GM21515 (cell line): ENCODE measurements around the gene TECTA.
"Not testable (repeated sequence)": the region's sequence is repeated elsewhere in the genome, so short reads cannot be mapped to it uniquely, and the experiment has no call there.

Experiments
- ATAC-seq: cut with Tn5 transposase; IDR thresholded peaks from one replicate; pipeline ENCODE4 v1.9.1; 2021; ENCODE audit not compliant: unreplicated experiment

The TECTA gene

DNA sequence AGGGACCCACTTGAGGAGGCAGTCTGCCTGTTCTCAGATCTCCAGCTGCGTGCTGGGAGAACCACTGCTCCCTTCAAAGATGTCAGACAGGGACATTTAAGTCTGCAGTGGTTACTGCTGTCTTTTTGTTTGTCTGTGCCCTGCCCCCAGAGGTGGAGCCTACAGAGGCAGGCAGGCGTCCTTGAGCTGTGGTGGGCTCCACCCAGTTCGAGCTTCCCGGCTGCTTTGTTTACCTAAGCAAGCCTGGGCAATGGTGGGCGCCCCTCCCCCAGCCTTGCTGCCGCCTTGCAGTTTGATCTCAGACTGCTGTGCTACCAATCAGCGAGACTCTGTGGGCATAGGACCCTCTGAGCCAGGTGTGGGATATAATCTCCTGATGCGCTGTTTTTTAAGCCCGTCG is 76.6 kb downstream of the TECTA start:
- not testable (repeated sequence) for ATAC-seq

DNA sequence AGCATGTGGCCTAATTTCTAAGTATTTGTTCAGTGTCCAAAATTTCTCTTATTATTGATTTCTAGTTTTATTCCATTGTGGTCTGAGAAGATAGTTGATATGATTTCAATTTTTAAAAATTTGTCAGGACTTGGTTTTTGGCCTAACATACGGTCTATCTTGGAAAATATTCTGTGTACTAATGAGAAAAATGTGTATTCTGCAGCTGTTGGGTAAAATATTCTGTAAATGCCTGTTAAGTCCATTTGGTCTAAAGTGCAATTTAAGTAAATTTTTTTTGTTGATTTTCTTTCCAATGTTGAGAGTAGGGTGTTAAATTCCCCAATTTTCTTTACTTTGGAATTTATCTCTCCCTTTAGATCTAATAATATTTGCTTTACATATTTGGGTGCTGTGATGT is 78.3 kb downstream of the TECTA start:
- ATAC-seq, result no peak

DNA sequence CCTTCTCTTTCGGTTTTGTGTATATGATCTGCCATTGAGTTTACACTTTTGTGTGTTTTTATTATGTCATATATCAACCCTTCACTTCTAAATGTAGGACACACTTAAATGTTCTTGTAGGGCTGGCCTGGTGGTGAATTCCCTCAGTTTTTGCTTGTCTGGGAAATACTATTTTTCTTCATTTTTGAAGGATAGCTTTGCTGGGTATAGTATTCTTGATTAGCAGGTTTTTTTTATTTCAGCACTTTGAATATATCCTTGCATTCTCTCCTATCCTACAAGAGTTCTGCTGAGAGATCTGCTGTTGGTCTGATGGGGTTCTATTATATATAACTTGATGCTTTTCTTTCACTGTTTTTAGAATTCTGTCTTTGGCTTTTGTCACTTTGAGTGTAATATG is 79.1 kb downstream of the TECTA start:
- no peak for ATAC-seq

DNA sequence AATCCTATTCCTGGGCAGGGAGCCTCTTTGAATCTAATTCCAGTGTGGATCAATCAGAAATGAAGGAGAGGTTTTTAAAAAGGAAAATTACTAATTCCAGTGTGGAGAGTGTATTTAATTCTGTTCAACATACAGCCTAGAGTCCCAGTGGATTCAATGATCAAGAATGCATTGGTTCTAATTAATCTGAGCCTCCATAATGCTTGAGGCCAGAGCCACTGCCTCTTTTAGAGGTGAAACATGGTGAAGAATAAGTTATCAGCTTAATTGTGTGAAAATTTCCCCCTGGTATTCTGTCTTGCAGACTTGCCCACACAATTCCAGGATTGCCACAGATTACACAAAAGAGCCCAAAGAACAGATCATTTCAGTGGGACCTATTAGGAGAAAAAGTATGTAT is 87.7 kb downstream of the TECTA start:
- ATAC-seq, result no peak

DNA sequence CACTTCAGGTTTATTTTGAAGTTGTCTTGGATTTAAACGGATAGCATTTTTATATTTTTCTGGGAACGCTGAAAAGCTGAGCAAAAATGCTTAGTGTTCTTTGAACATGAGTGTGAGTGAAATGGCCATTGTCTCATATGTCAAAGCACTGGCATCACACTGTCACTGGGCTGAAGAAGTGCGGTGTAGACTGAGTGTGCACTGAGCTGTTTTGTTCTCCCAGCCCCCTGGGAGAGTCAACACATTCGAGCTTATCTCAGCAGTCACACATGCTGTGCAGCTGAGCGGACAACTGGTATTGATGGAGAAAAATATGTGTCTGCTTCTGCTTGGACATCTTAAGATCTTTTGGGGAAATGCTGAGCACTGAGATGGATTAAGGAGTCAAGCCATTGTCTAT is 90.8 kb downstream of the TECTA start:
- ATAC-seq, result no peak

DNA sequence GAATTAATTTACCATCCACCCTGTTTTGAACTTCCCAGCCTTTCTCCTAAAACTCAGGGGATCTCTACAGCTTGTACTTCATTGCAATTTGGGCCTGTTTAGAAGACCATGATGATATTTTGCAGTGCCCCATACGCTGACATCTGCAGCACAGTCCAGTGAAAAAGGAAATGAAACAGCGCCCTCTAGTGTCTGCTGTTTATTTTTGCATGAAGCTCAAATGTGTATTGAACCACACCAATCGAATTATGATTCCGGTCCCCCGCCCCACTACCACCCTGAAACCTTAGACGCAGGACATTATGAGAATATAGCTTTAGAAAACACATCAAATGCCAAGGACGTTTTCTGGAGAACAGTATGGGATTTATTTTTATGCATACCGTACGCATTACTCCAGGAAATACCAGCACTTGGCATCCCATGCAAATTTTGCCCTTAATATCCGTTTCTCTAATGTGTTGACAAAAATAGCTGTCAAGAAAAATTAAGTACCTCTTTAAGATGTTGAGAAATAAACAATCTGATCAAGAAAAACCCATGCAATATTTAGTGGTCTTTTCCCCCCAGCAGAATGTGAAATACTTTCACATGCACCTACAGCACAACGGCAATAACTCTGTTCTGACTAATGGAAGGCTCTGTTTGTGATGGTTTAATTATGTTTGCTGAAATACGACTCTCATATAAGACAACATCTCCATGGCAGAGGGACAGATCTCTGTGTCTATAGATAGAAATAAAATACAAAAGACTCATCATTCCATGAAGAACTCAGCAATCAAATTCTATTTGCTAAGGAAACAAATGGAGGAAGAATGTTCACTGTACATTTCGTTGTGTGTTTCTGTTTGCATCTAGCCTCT is 93.9 kb downstream of the TECTA start:
- no peak for ATAC-seq

DNA sequence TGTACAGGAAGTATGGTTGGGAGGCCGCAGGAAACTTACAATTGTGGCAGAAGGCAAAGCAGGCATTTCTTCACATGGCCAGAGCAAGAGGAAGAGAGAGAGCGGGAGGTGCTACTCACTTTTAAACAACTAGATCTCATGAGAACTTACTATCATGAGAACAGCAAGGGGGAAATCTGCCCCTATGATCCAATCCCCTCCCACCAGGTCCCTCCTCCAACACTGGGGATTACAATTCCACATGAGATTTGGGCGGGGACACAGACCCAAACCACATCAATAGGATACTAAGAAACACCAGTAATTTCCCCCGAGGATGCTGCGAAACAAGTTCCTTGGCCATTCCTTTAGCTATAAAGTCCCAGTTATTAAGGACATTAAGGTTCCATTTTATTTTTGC is 97.4 kb downstream of the TECTA start:
- ATAC-seq, result no peak

DNA sequence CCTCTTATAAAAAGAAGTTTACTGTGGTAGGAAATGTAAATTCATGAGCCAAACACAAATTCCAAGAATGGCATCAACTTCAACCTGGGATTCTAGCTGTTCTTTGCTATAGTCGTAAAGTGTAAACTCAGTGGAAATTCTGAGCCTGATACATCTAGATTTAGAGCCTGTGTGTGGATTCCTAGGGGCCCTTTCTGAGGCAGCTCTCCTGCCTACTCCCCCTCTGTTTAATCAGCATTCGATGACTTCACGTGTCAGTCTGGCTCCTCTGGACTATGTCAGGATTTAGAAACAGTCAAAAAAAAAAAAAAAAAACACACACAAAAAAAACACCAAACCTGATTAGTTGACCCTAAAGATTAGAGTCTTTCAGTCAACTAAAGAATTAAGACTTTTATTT is 98.5 kb downstream of the TECTA start:
- no peak for ATAC-seq

DNA sequence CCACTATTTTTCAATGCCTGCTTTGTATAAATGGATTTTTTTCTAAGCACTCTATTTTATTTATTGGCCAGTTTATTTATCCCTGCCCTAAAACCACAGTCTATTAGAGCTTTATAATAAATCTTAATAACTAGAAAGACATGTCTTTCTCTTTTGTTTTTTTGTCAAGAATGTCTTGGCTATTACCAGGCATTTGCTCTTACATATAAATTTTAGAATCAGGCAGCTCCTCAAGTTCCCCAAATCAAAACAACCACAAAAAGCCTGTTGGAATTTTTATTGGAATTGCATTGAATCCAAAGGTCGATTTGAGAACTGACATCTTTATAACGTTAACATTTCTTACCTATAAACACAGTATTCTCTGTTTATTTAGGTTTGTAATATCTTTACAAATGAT is 105.8 kb downstream of the TECTA start:
- ATAC-seq, result no peak

DNA sequence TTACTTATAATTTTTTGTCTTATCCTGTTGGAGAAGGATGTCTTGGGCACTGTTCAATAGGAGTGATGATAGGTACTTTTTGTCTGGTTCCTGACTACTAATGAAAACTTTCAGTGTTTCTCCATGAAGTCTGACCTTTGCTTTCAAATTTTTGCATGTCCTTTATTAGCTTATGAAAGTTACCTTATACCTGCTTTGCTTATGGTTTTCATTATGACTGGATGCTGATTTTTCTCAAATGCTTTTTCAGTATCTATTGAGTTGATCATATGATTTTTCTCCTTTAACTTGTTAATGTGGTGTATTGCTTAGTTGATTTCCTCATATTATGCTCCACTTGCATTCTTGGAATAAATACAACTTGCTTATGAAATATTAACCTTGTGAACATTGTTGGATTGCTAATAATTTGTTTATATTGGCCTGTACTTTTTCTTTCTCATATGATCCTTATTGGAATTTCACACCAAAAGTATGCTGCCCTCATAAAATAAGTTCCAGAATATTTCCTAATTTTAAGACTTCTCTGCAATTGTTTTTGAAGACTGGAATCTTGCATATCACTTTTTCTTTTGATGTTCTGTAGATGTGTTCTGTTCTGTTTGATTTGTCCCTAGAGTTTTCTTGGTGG is 106.6 kb downstream of the TECTA start:
- ATAC-seq, result no peak

DNA sequence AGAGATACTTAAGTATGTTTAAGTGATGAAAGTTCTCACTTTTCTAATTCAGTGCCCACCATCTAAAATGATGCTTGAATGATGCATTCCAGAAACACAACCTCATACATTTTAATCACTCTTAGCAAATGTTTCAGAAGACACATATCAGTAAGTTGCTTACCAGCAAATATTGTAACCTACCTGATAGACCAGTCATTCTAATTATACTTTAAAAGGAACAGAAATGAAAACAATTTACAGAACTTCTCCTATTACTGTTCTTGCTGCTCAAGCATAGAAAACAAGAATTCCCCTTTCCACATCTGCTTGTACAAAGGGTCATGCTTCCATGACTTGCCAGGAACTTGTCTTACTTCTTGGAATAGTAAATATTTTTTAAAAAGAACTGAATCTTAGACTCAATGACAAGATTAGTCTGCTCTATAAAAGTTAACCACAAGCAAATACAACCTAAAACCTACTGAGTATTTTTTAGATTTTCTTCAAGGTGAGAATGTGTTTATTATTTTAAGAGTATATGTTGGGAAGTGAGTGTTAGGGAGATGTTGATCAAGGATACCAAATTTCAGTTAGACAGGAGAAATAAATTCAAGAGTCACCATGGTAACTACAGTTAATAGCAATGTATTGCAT is 109.5 kb downstream of the TECTA start:
- ATAC-seq, result no peak

DNA sequence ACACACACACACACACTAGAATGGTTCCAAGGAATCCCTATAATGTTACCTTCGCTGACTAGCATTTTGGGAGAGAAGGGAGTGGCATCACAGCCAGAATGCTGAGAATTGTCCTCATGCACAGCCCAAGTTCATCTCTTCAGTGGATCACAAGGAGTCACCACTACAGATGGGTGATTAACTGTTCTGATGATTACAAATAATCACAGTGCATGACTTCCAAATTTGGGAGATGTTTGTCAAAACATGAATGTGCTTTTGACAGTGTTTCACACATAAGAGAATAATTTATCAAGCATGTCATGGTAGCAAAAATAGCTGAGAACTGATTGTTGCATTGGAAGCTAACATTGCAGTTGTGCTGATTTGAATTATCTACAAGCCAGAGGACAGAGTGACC is 110.6 kb downstream of the TECTA start:
- ATAC-seq, result no peak

DNA sequence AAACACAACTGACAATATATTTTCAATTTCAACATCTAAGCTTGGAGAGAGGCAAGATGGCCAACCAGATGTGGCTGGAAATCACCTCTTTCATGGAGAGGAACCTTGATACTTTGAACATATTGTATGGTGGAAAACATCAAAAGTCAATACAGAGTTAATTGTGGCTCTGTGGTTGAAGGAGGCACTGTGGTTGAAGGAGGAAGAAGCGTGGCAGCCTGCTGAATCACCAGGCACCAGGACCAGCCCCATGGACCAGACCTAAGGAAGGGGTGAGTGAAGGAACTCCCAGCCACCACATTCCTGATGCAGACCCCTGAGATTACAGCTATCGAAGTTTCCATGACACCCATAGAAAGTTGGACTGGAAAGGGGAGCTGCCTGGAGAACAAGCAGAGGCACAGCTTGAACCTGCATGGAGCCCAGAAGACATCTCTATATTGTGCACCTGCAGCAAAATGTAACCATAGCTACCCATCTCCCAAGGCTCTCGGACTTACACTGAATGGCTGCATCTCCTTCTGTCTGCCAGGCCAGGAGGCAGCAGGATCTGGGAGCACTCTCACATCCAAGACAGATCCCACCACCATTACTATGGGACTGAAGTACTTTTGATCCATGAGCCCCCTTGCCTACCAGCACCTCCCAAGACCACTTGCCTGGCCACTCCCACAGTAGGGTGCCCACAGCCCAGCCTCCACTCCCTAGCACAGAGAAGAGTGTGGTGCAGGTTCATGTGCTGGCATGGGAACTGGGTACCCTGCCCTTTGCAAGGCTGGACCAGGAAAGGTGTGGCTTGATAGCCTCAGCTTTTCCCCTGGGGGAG is 111.7 kb downstream of the TECTA start:
- ATAC-seq, result no peak

DNA sequence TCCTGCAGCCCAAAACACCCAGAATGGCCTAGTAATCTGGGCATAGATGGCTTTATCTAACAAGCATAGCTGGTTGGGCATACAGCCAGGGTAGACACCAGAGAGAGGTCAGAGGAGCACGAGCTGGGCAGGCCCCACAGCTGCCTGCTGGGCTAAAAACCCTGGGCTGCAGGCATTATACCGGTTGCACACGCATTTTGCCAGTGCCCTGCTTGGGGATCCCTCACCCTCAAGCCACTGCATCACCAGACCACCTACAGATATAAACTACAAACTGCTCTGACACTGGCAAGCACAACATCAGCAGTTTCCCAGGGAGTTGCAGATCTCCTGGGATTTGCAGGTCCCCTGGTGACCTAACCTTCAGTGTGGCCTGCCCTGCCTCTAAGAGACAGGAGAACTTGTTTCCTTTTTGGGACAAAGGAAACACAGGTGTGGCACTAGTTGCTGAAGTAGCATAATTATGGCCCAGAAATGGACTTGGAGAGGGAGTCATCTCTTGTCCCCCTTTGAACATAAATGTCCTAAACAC is 112.4 kb downstream of the TECTA start:
- no peak for ATAC-seq

DNA sequence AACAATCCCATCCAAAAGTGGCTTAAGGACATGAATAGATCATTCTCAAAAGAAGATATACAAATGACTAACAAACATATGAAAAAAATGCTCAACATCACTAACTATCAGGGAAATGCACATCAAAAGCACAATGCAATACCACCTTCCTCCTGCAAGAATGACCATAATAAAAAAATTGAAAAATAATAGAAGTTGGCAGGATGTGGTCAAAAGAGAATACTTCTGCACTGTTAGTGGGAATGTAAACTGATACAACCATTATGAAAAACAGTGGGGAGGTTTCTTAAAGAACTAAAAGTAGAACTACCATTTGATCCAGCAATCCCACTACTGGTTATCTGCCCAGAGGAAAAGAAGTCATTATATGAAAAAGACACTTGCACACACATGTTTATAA is 113.8 kb downstream of the TECTA start:
- ATAC-seq, result no peak

DNA sequence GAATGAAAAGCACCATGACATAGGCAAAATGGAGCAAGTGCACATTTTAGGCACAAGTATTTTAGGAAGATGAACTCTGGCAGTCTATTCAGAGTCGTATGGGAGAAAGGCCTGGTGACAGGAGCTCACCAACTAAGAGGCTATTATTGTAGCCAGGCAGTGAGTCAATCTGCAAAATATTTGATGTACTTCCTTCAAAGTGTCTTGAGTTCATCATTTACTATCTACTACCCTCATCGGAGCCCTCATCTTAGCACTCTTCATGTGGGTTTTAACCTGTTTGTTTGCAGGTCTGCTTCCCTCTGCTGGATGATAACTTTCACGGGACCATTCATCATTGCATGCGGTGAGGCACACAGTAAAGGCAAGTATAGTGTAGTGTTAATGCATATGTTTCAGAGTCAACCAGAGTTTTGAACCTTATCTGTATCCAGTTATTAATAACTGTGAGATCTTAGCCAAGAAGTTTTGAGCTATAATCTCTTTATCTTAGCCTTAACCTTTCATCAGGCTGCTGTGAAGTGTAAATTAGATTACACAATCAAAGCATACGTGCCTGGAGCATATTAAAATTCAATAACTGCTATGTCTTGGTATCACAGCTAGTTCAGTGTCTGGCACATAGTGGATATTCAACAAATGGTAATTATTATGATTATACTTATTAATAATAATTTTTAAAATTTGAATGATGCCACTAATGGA is 120.6 kb downstream of the TECTA start:
- no peak for ATAC-seq

DNA sequence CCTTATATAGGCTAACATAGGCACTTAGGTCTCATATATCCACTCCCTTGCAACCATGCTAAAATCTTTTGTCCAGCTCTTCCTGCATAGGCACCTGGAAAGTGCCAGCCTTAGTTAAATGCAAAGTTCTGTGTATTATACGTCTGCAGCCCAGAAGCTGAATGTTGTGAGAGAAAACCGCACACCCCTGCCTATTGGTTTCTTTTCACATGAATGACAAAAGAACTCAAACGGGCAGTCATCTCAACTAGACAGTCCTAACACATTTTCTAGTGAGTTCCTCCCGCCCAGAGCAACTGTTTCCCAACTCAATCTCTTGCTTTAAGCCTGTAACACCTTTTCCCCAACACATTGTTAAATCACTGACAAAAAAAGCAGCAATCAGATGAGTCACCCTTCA is 122.1 kb downstream of the TECTA start:
- ATAC-seq, result no peak

DNA sequence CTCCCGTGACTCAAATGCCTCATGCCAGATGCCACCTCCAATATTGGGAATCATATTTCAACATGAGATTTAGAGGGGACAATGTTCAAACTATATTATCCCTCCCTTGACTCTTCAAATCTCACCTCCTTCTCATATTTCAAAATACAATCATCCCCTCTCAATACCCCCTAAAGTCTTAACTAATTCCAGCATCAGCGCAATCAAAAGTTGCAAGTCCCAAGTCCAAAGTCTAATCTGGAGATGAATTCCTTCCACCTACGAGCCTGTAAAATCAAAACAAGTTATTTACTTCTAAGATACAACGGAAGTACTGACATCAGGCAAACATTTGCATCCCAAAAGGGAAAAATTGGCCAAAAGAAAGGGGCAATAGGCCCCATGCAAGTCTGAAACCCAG is 124.3 kb downstream of the TECTA start:
- ATAC-seq, result no peak

DNA sequence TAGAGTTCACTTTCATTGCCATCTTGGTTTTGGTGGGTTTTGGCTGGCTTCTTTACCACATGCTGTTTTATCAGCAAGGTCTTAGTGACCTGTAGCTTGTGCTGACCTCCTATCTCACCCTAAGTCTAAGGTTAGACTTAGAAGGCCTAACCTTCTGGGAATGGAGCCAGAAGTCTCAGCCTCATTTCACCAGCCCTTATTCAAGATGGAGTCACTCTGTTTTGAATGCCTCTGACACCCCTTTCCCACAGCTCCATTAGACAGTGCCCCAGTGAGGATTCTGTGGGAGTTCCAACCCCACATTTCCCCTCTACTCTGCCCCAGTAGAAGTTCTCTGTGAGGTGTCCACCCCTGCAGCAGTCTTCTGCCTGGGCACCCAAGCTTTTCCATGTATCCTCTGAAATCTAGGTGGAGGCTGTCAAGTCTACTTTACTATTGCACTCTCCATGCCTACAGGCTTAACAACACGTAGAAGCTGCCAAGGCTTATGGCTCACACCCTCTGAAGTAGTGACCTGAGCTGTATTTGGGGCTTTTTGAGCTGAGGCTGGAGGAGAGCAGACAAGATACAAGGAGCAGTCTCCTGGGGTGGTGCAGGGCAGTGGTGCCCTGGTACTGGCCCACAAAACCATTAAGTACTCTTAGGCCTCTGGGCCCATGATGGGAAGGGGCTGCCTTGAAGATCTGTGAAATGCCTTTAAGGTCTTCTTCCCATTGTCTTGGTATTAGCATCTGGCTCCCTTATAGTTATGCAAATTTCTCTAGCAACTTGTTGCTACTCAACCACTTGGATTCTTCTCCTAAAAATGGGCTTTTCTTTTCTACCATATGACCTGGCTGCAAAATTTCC is 125.6 kb downstream of the TECTA start:
- no peak for ATAC-seq

DNA sequence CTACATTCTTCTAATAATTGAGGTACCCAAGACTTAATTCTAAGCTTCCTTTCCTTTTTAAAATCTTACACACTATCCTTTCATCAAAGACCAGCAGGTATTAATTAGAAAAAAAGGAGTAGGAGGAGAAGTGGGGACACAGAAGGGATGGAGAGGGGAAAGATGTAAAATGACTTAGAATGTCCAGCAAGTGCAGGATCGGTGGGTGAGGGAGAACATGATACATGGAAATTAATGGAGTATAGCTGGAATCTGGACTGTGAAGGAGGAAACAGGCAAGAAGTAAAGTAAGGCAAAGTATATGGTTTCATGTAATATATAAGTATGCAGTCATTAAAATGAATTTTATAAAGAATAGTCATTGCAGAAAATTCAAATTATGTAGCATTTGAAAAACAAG is 127.8 kb downstream of the TECTA start:
- no peak for ATAC-seq
